Measurements from ENCODE around the gene TBL3. TPM values are rescaled to one million over a fixed set of nuclear protein-coding genes. Genes with fewer than 3 reads are reported as not detected.

The TBL3 gene
- total RNA-seq, 1 donor from 2014 or later = 72.5 TPM

DNA sequence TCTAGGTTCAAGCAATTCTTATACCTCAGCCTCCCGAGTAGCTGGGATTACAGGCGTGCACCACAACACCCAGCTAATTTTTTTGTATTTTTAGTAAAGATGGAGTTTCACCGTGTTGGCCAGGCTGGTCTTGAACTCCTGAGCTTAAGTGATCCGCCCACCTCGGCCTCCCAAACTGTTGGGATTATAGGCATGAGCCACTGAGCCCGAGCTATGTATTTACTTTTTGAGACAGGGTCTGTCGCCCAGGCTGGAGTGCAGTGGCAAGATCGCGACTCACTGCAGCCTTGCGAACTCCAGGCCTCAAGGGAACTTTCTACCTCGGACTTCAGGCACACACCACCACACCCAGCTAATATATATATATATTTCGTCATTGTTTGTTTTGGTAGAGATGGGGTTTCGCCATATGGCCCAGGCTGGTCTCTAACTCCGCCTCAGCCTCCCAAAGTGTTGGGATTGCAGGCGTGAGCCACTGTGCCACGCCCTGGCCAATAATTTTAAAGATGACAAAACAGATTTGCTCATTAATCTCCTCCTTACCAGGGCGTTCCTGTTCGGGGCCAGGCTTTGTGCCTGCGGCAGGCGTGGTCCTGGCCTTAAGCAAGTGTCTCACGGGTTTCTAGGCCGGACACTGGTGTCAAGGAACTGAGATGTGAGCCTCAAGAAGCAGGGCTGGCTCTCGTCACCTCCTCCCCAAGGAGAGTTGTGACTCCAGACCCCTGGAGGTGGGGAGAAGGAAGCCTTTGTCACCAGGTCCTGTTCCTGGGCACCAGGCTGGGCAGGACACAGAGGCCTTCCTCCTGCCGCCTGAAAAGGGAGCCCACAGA is 43.5 kb downstream of the TBL3 start:
- no peak overlapping the region for H3K27ac Mint-ChIP-seq
- DNase-seq (ENCODE audit: low spot score) = no peak
- H3K36me3 Mint-ChIP-seq (ENCODE audit: low read depth) = peaks cover under 1% of the 10 kb centered on the region
- no peaks in the 10 kb centered on the region for H3K9me3 Mint-ChIP-seq
- H3K4me1 Mint-ChIP-seq (ENCODE audit: low read depth) = peaks cover under 1% of the 10 kb centered on the region
- intact Hi-C loops (cut with micrococcal nuclease) = no loop called here
- peaks cover 11% of the 10 kb centered on the region for H3K27me3 Mint-ChIP-seq (ENCODE audit: low read depth)
- H3K4me3 Mint-ChIP-seq (ENCODE audit: low read depth) = no peak overlapping the region

- intact Hi-C loops (cut with micrococcal nuclease) = no loop called here
Observed at GRCh38 chr16:2015947-2016208, 44.0 kb downstream of the TBL3 start.

GRCh38 chr16:2016407-2016922 is 44.6 kb downstream of the TBL3 start:
- no peaks in the 10 kb centered on the region for H3K36me3 Mint-ChIP-seq (ENCODE audit: low read depth)
- H3K27me3 Mint-ChIP-seq (ENCODE audit: low read depth) = peaks cover 16% of the 10 kb centered on the region
- H3K4me3 Mint-ChIP-seq (ENCODE audit: low read depth) = no peak overlapping the region
- no peaks in the 10 kb centered on the region for H3K9me3 Mint-ChIP-seq
- intact Hi-C loops (cut with micrococcal nuclease) = no loop called here
- DNase-seq (ENCODE audit: low spot score) = no peak
- peaks cover 2% of the 10 kb centered on the region for H3K4me1 Mint-ChIP-seq (ENCODE audit: low read depth)
- H3K27ac Mint-ChIP-seq = no peak overlapping the region

More at GRCh38 chr16:2015947-2016208, 44.0 kb downstream of the TBL3 start:
- H3K27ac Mint-ChIP-seq = no peak overlapping the region
- H3K27me3 Mint-ChIP-seq (ENCODE audit: low read depth) = peaks cover 14% of the 10 kb centered on the region
- peaks cover 2% of the 10 kb centered on the region for H3K4me1 Mint-ChIP-seq (ENCODE audit: low read depth)
- no peak overlapping the region for H3K4me3 Mint-ChIP-seq (ENCODE audit: low read depth)
- H3K36me3 Mint-ChIP-seq (ENCODE audit: low read depth) = no peaks in the 10 kb centered on the region
- DNase-seq (ENCODE audit: low spot score) = no peak
- H3K9me3 Mint-ChIP-seq = no peaks in the 10 kb centered on the region

GRCh38 chr16:2019518-2019920 is 47.7 kb downstream of the TBL3 start, which contains the start of gene NPW:
TSS of gene NPW (plus strand) at chr16:2019785.
- Mint-ChIP-seq H3K4me3 (ENCODE audit: low read depth) (peak within 1 kb of the TSS; percentile 42), H3K27me3 (ENCODE audit: low read depth) (peaks cover 26% of the 10 kb centered on the region), H3K4me1 (ENCODE audit: low read depth) (peaks cover 11% of the 10 kb centered on the region), H3K36me3 (ENCODE audit: low read depth) (no peaks in the 10 kb centered on the region), H3K27ac (no peak within 1 kb of the TSS), H3K9me3 (no peaks in the 10 kb centered on the region)
- intact Hi-C loops (cut with micrococcal nuclease) = no loop called here
- DNase-seq (ENCODE audit: low spot score) = no peak

DNA sequence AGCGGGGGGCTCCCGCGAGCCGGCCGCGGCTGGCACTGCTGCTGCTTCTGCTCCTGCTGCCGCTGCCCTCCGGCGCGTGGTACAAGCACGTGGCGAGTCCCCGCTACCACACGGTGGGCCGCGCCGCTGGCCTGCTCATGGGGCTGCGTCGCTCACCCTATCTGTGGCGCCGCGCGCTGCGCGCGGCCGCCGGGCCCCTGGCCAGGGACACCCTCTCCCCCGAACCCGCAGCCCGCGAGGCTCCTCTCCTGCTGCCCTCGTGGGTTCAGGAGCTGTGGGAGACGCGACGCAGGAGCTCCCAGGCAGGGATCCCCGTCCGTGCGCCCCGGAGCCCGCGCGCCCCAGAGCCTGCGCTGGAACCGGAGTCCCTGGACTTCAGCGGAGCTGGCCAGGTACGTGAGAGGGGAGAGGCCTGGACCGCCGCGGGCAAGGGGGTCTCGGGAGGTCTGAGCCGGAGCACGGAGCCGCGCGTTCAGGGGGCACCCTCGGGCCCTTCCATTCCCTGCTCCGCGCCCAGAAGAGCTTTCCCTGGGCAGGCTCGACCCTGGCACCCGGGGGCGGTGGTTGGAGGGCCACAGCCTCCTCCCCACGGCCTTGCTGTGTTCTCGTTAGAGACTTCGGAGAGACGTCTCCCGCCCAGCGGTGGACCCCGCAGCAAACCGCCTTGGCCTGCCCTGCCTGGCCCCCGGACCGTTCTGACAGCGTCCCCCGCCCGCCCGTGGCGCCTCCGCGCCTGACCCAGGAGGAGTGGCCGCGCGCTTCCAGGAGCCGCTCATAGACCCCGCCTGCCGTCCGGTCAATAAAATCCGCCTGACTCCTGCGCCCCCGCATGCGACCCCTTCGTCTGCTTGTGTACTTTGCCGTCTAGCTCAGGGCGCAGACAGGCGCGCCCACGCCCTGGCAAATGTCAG is 48.3 kb downstream of the TBL3 start:
- H3K4me1 Mint-ChIP-seq (ENCODE audit: low read depth) = peaks cover 11% of the 10 kb centered on the region
- intact Hi-C loops (cut with micrococcal nuclease) = loop anchor here (5.0 to 10.0 kb wide), 2 partner anchors 235 to 322 kb away; partner anchors contain the start of genes ABCA3 and ECI1
- no peak overlapping the region for H3K27ac Mint-ChIP-seq
- H3K36me3 Mint-ChIP-seq (ENCODE audit: low read depth) = no peaks in the 10 kb centered on the region
- peak overlapping the region; percentile 42 for H3K4me3 Mint-ChIP-seq (ENCODE audit: low read depth)
- H3K27me3 Mint-ChIP-seq (ENCODE audit: low read depth) = peaks cover 28% of the 10 kb centered on the region
- no peak for DNase-seq (ENCODE audit: low spot score)
- no peaks in the 10 kb centered on the region for H3K9me3 Mint-ChIP-seq

GRCh38 chr16:2022723-2023091 is 50.9 kb downstream of the TBL3 start:
- Mint-ChIP-seq H3K4me3 (ENCODE audit: low read depth) (peak overlapping the region; percentile 73), H3K27ac (no peak overlapping the region), H3K36me3 (ENCODE audit: low read depth) (no peaks in the 10 kb centered on the region), H3K9me3 (no peaks in the 10 kb centered on the region), H3K27me3 (ENCODE audit: low read depth) (peaks cover 38% of the 10 kb centered on the region), H3K4me1 (ENCODE audit: low read depth) (peaks cover 16% of the 10 kb centered on the region)
- intact Hi-C loops (cut with micrococcal nuclease) = loop anchor here (1.0 to 10.0 kb wide), 3 partner anchors 133 to 320 kb away; partner anchors contain the start of genes ABCA3, ECI1 and TRAF7
- no peak for DNase-seq (ENCODE audit: low spot score)

- peaks cover 16% of the 10 kb centered on the region for H3K4me1 Mint-ChIP-seq (ENCODE audit: low read depth)
- intact Hi-C loops (cut with micrococcal nuclease) = loop anchor here (1.0 to 10.0 kb wide), 3 partner anchors 132 to 319 kb away; partner anchors contain the start of genes ABCA3, ECI1 and TRAF7
- H3K9me3 Mint-ChIP-seq = no peaks in the 10 kb centered on the region
- peak; percentile 90 for DNase-seq (ENCODE audit: low spot score)
- peak overlapping the region; percentile 73 for H3K4me3 Mint-ChIP-seq (ENCODE audit: low read depth)
- peaks cover 42% of the 10 kb centered on the region for H3K27me3 Mint-ChIP-seq (ENCODE audit: low read depth)
- H3K36me3 Mint-ChIP-seq (ENCODE audit: low read depth) = no peaks in the 10 kb centered on the region
- H3K27ac Mint-ChIP-seq = peak overlapping the region; percentile 28
Observed at GRCh38 chr16:2023092-2024031, 51.5 kb downstream of the TBL3 start.

GRCh38 chr16:2024032-2024420 is 52.2 kb downstream of the TBL3 start:
- H3K4me3 Mint-ChIP-seq (ENCODE audit: low read depth) = no peak overlapping the region
- H3K27me3 Mint-ChIP-seq (ENCODE audit: low read depth) = peaks cover 42% of the 10 kb centered on the region
- intact Hi-C loops (cut with micrococcal nuclease) = loop anchor here (5.0 to 10.0 kb wide), 2 partner anchors 231 to 318 kb away; partner anchors contain the start of genes ABCA3 and ECI1
- no peak for DNase-seq (ENCODE audit: low spot score)
- peaks cover 16% of the 10 kb centered on the region for H3K4me1 Mint-ChIP-seq (ENCODE audit: low read depth)
- H3K27ac Mint-ChIP-seq = no peak overlapping the region
- no peaks in the 10 kb centered on the region for H3K9me3 Mint-ChIP-seq
- no peaks in the 10 kb centered on the region for H3K36me3 Mint-ChIP-seq (ENCODE audit: low read depth)

DNA sequence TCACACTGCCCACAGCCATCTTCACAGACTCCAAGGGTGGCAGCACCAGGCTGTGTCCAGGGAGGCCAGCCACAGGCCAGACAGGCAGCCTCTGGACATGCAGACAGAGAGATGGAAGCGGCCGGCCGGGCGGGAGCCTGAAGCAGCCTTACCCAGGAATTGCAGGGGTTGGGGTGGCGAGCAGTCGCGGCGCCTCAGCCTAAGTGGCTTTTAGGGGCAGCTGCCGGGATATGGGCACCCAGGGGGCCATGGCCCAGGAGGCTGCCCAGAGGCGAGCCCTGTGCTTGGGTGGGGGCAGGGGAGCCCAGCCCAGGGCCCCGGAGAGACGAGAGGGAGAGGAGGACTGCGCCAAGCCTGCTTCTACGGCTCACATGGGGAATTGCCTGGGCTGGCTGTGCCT is 53.4 kb downstream of the TBL3 start:
- intact Hi-C loops (cut with micrococcal nuclease) = loop anchor here (10.0 kb wide), 1 partner anchor 230 kb away; the partner anchor contains the start of gene ECI1
- Mint-ChIP-seq H3K36me3 (ENCODE audit: low read depth) (no peaks in the 10 kb centered on the region), H3K9me3 (no peaks in the 10 kb centered on the region), H3K4me1 (ENCODE audit: low read depth) (peaks cover 16% of the 10 kb centered on the region), H3K27ac (no peak overlapping the region), H3K27me3 (ENCODE audit: low read depth) (peaks cover 43% of the 10 kb centered on the region), H3K4me3 (ENCODE audit: low read depth) (no peak overlapping the region)
- DNase-seq (ENCODE audit: low spot score) = no peak

DNA sequence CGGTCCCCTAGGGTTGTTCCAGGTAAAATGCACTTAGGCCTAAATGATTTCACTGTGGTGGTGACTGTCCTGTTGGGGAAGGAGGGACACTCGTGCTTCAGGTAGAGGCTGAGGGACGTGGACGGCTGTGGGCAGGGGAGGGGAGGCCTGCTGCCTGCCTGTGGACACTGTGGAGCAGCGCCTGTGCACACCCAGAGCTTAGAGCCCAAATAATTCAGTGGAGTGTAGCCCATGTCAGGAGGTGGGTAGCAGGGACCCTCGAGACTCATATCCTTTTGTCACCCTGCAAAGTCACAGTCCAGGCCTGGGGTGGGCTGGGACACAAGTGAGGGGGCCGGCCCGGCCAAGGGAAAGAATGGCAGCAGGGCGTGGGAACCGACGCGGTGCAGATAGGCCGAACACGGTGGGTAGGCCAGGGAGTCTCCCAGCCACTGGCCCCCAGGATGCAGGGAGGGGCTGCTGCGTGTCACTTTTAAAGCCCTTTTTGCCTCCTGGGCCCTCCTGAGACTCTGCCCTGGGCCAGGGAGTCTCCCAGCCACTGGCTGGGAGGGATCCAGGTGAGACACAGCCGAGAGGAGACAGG is 54.1 kb downstream of the TBL3 start:
- Mint-ChIP-seq H3K4me1 (ENCODE audit: low read depth) (peaks cover 14% of the 10 kb centered on the region), H3K36me3 (ENCODE audit: low read depth) (no peaks in the 10 kb centered on the region), H3K27ac (no peak overlapping the region), H3K4me3 (ENCODE audit: low read depth) (peak overlapping the region; percentile 33), H3K27me3 (ENCODE audit: low read depth) (peaks cover 38% of the 10 kb centered on the region), H3K9me3 (no peaks in the 10 kb centered on the region)
- intact Hi-C loops (cut with micrococcal nuclease) = loop anchor here (10.0 kb wide), 1 partner anchor 229 kb away; the partner anchor contains the start of gene ECI1
- no peak for DNase-seq (ENCODE audit: low spot score)

- no peak for DNase-seq (ENCODE audit: low spot score)
- intact Hi-C loops (cut with micrococcal nuclease) = loop anchor here (10.0 kb wide), 1 partner anchor 228 kb away; the partner anchor contains the start of gene ECI1
Observed at GRCh38 chr16:2026461-2027023, 54.7 kb downstream of the TBL3 start, which contains the start of gene NHERF2. TSS of gene NHERF2 (plus strand) at chr16:2026902. CDS start at chr16:2027006, 104 bp downstream.

More at GRCh38 chr16:2026461-2027023, 54.7 kb downstream of the TBL3 start, which contains the start of gene NHERF2:
- Mint-ChIP-seq H3K4me3 (ENCODE audit: low read depth) (peak within 1 kb of the TSS; percentile 52), H3K4me1 (ENCODE audit: low read depth) (peaks cover 14% of the 10 kb centered on the region), H3K36me3 (ENCODE audit: low read depth) (no peaks in the 10 kb centered on the region), H3K27me3 (ENCODE audit: low read depth) (peaks cover 36% of the 10 kb centered on the region), H3K9me3 (no peaks in the 10 kb centered on the region), H3K27ac (no peak within 1 kb of the TSS)
